Omental fat pad (tissue), 4 donors: ENCODE measurements around the gene BNIP1. TPM values are rescaled to one million over a fixed set of nuclear protein-coding genes. Genes with fewer than 3 reads are reported as not detected.

Experiments
- ATAC-seq: fragments of 150-250 bp; one replicate; pipeline ENCODE4 v1.9.1; 2016; ENCODE audit warnings: mild to moderate bottlenecking, moderate library complexity; ENCODE audit not compliant: low FRiP score
- DNase-seq: peaks from one replicate; pipeline ENCODE4 v3.0.0-alpha.2; 2019; ENCODE audit warnings: low spot score
- CTCF ChIP-seq, 3 donors: fragments of 450-650 bp; IDR thresholded peaks; one replicate each; pipeline ENCODE4 v1.5.1; 2016 to 2017; ENCODE audit warnings: antibody characterized with exemption in 3 of 3, mild to moderate bottlenecking in 3 of 3, moderate library complexity in 2 of 3
- total RNA-seq, 4 donors: library from RNA; depleted of rRNA; stranded (reverse); fragments of >200 nt; gene quantifications; one replicate each; pipeline ENCODE4 v1.1.0, GENCODE V29; 2016

Gene BNIP1, protein sequence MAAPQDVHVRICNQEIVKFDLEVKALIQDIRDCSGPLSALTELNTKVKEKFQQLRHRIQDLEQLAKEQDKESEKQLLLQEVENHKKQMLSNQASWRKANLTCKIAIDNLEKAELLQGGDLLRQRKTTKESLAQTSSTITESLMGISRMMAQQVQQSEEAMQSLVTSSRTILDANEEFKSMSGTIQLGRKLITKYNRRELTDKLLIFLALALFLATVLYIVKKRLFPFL
- total RNA-seq, result 10 to 100 TPM in 2 of 4 donors, 1 to 10 TPM in 2; 9.1 to 10.6 (median 9.9) TPM

DNA sequence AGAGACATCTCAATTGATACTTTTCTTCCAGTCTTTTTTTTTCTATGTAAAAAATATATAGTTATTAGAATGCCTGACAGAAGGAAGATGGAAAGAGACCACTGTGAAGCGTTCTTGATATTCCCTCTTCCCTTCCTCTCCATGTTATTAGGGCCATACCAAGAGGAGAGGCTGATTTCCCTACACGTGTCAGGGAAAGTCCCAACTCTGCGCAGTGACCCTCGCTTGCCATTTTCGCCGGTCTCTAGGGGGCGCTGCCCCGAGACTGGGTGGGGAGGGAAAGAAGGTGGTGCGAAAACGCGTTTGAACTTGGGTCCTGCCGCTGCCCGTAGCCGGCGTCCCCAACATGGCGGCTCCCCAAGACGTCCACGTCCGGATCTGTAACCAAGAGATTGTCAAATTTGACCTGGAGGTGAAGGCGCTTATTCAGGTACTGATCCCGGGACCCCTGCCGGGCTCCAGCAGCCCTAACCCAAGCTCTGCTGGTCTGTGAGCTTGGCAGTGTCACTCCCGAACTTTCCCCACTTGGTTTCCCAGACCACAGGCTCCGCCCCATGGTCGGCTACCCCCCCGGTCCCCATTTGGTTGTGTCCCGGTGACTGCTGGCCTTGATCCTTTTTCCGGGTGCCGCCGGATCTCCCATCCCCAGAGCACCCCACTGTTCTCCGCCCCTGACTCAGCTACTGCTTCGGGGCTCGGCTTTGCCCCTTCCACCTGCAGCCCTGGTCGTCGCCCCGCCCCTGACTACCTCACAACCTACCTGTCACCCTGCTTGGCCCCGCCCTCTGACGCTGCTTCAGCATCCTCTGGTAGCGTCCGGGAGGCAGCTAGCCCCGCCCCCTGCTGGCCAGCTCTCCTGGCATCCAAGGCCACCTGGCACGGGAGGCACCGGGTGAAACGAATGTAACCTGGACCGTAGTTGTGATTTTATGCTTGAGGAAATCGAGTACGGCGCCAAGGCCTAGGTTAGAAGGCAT is at the start of gene BNIP1:
BNIP1 (plus strand) TSS at position 332 of the 977 bp plus-strand sequence; CDS start at position 347, 15 bp downstream.
- TF ChIP-seq CTCF (IDR thresholded peaks at IDR 0.05), result peak in 2 of 3 donors; percentile 56 to 89
- DNase-seq (peak; percentile 98), ATAC-seq (peak; percentile 99)

GRCh38 chr5:173098787-173099186 is 45.5 kb upstream of the BNIP1 start:
- no peak for ATAC-seq
- no peak for DNase-seq
- TF ChIP-seq CTCF (IDR thresholded peaks at IDR 0.05), result no peak

DNA sequence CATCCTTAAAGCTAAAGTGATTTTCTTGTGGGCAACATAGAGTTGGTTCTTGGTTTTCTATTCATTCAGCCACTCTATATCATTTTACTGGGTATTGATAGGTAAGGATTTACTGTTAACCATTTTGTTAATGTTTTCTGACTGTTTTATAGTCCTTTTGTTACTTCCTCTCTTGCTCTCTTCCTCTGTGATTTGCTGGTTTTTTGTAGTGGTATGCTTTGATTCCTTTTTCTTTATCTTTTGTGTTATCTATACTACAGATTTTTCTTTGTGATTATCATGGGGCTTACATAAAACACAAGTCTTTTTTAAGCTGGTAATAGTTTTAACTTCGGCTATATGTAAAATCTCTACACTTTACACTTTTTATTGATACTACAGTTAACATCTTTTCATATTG is 44.9 kb upstream of the BNIP1 start:
- no peak for TF ChIP-seq CTCF (IDR thresholded peaks at IDR 0.05)
- no peak for DNase-seq
- ATAC-seq, result no peak

DNA sequence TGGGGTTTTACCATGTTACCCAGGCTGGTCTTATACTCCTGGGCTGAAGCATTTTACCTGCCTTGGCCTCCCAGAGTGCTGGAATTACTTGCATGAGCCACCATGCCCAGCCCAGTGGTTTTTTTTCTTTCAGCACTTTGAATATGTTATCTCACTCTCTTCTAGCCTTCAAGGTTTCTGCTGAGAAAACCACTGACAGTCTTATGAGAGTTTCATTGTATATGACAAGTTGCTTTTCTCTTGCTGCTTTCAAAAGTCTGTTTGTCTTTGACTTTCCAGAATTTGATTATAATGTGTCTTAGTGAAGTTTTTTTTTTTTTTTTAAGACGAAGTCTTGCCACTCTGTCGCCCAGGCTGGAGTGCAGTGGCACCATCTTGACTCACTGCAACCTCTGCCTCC is 43.1 kb upstream of the BNIP1 start:
- no peak for ATAC-seq

GRCh38 chr5:173103411-173103810 is 40.9 kb upstream of the BNIP1 start:
- no peak for TF ChIP-seq CTCF (IDR thresholded peaks at IDR 0.05)
- ATAC-seq (no peak), DNase-seq (no peak)

More for the DNA sequence above, 43.1 kb upstream of the BNIP1 start:
- TF ChIP-seq CTCF (IDR thresholded peaks at IDR 0.05), result no peak
- no peak for DNase-seq

GRCh38 chr5:173108914-173109313 is 35.4 kb upstream of the BNIP1 start:
- DNase-seq (no peak), ATAC-seq (no peak)
- no peak for TF ChIP-seq CTCF (IDR thresholded peaks at IDR 0.05)
